K562 (cell line): ENCODE data around the gene POU3F3. TPM values are rescaled to one million over a fixed set of nuclear protein-coding genes. Genes with fewer than 3 reads are reported as not detected.

ENCODE experiments used
- ATAC-seq: fragments of 200-7000 bp; cut with Tn5 transposase; 3 replicates; pipeline ENCODE4 v1.9.1; 2020; ENCODE audit warnings: moderate library complexity
- BruUV-seq: library from RNA; stranded (reverse); fragments of 400-500 nt; replicated peaks from 2 replicates; lab custom pipeline; 2021; lab: Mats Ljungman, UMichigan
- CTCF ChIA-PET: fragments of 300-600 bp; formaldehyde crosslinking; extraction: SDS; loops from one replicate; lab custom pipeline; 2021; ENCODE audit warnings: low intra/inter-chr PET ratio; lab: Yijun Ruan, JAX
- POLR2A ChIA-PET: fragments of 300-600, 350-650 bp; sonication (Branson Sonifier 250); formaldehyde crosslinking; extraction: SDS; loops from one replicate; lab custom pipeline; 2021; ENCODE audit warnings: antibody characterized with exemption, inconsistent platforms; lab: Yijun Ruan, JAX
- DNase-seq, 4 experiments: peaks; one replicate each; pipeline versions ENCODE4 v3.0.0 to v3.0.0-alpha.2; 2011 to 2018; ENCODE audit warnings: low spot score in 3 of 4, mixed read lengths in 3 of 4; ENCODE audit errors: extremely low read depth in 1 of 4
- FAIRE-seq: peaks from 2 replicates; lab custom pipeline; 2011; peaks lifted over from hg19 to GRCh38; lab: Jason Lieb, UNC
- H2AFZ ChIP-seq: 2 replicates; pipeline ENCODE4 v1.6.0; 2011; ENCODE audit warnings: low read depth, low read length, control low read depth, inconsistent platforms
- H3K27ac ChIP-seq: fragments of 200-600 bp; 3 replicates; pipeline ENCODE4 v1.8.0; 2011; ENCODE audit warnings: low read depth, mild to moderate bottlenecking, control low read depth, inconsistent platforms, low read length, moderate library complexity, mixed read lengths; ENCODE audit errors: extremely low read depth
- H3K27me3 ChIP-seq, 2 experiments: fragments of 300-600 bp in 1 of 2; 2 replicates in 1 of 2; 3 replicates in 1 of 2; pipeline versions ENCODE4 v1.6.0 to v1.8.0; 2011; ENCODE audit warnings: inconsistent platforms in 2 of 2, low read length in 2 of 2, mild to moderate bottlenecking in 1 of 2, mixed read lengths in 1 of 2, moderate library complexity in 1 of 2; ENCODE audit not compliant: control insufficient read depth in 2 of 2, insufficient read depth in 2 of 2
- H3K36me3 ChIP-seq: fragments of 300-600 bp; 3 replicates; pipeline ENCODE4 v1.8.0; 2011; ENCODE audit warnings: mild to moderate bottlenecking, low read length, inconsistent platforms; ENCODE audit not compliant: control insufficient read depth, insufficient read depth
- H3K4me1 ChIP-seq, 2 experiments: fragments of 200-600 bp in 1 of 2; replicated peaks in 1 of 2; 2 replicates in 1 of 2; 3 replicates in 1 of 2; pipeline versions ENCODE4 v1.5.1 to v1.8.0; 2011; ENCODE audit warnings: inconsistent platforms in 2 of 2, low read length in 2 of 2, mild to moderate bottlenecking in 1 of 2, mixed read lengths in 1 of 2, moderate library complexity in 1 of 2; ENCODE audit not compliant: control insufficient read depth in 2 of 2, insufficient read depth in 2 of 2
- H3K4me2 ChIP-seq: 2 replicates; pipeline ENCODE4 v1.6.1; 2011; ENCODE audit warnings: low read length, control low read depth, inconsistent platforms, mixed read lengths; ENCODE audit not compliant: insufficient read depth
- H3K4me3 ChIP-seq: fragments of 200-600 bp; sonication (generic), shearing (Covaris generic); 2 replicates; pipeline ENCODE4 v1.5.1; 2016; ENCODE audit warnings: control low read depth, inconsistent platforms
- H3K79me2 ChIP-seq: fragments of 200-600 bp; 3 replicates; pipeline ENCODE4 v1.8.0; 2011; ENCODE audit warnings: low read length, inconsistent platforms; ENCODE audit not compliant: control insufficient read depth, insufficient read depth
- H3K9ac ChIP-seq, 2 experiments: 2 replicates each; pipeline versions ENCODE4 v1.6.0 to v1.6.1; 2011; ENCODE audit warnings: low read depth in 2 of 2, low read length in 2 of 2, control low read depth in 1 of 2, inconsistent platforms in 1 of 2, mild to moderate bottlenecking in 1 of 2, mixed read lengths in 1 of 2; ENCODE audit not compliant: insufficient read depth in 1 of 2
- H3K9me1 ChIP-seq: one replicate; pipeline ENCODE4 v1.6.0; 2011; ENCODE audit warnings: inconsistent platforms, mild to moderate bottlenecking, low read length, moderate library complexity; ENCODE audit not compliant: control insufficient read depth, insufficient read depth
- H3K9me3 ChIP-seq: replicated peaks from 2 replicates; pipeline ENCODE4 v1.5.1; 2011; ENCODE audit warnings: low read depth, low read length, inconsistent platforms; ENCODE audit not compliant: control insufficient read depth, insufficient read depth
- H4K20me1 ChIP-seq: replicated peaks from 2 replicates; pipeline ENCODE4 v1.6.1; 2011; ENCODE audit warnings: low read length, inconsistent platforms, mixed read lengths; ENCODE audit not compliant: control insufficient read depth, insufficient read depth
- ATF4 ChIP-seq: fragments of 450-650 bp; formaldehyde crosslinking; IDR thresholded peaks from 2 replicates; pipeline ENCODE4 v1.4.0; 2022; ENCODE audit warnings: mild to moderate bottlenecking, moderate library complexity
- BDP1 ChIP-seq: IDR thresholded peaks from 3 replicates; pipeline ENCODE4 v1.6.1; 2011; ENCODE audit not compliant: insufficient read length, insufficient read depth
- BRF2 ChIP-seq: IDR thresholded peaks from 3 replicates; pipeline ENCODE4 v1.6.1; 2011; ENCODE audit warnings: borderline replicate concordance, mild to moderate bottlenecking; ENCODE audit not compliant: insufficient read length, insufficient read depth
- CBFA2T3 ChIP-seq: fragments of 450-650 bp; IDR thresholded peaks from 2 replicates; pipeline ENCODE4 v1.6.1; 2017
- CCAR2 ChIP-seq: fragments of 200-400 bp; formaldehyde crosslinking; IDR thresholded peaks from 2 replicates; pipeline ENCODE4 v1.6.1; 2017; ENCODE audit warnings: mild to moderate bottlenecking, low read depth, low read length
- CREB1 ChIP-seq, 2 experiments: sonication (generic) in 1 of 2; formaldehyde crosslinking in 1 of 2; IDR thresholded peaks; 2 replicates each; pipeline versions ENCODE4 v1.6.1 to v1.8.0; 2012 to 2022; ENCODE audit warnings: inconsistent platforms in 1 of 2, mild to moderate bottlenecking in 1 of 2, missing genetic modification reagents in 1 of 2, moderate library complexity in 1 of 2
- E2F4 ChIP-seq: sonication (generic); formaldehyde crosslinking; IDR thresholded peaks from 2 replicates; pipeline ENCODE4 v1.8.0; 2022; ENCODE audit warnings: mild to moderate bottlenecking, low read depth, missing genetic modification reagents
- GATA2 ChIP-seq: sonication (generic); formaldehyde crosslinking; IDR thresholded peaks from 2 replicates; pipeline ENCODE4 v1.4.0; 2020; ENCODE audit warnings: mild to moderate bottlenecking, missing genetic modification reagents
- IRF2 ChIP-seq: sonication (generic); formaldehyde crosslinking; IDR thresholded peaks from 2 replicates; pipeline ENCODE4 v1.8.1; 2022; ENCODE audit warnings: mild to moderate bottlenecking, missing genetic modification reagents
- KDM4B ChIP-seq, 2 experiments: fragments of 450-650 bp in 1 of 2; sonication (generic) in 1 of 2; IDR thresholded peaks; 2 replicates each; pipeline ENCODE4 v1.6.1; 2016 to 2017; ENCODE audit warnings: borderline replicate concordance in 2 of 2, antibody characterized with exemption in 1 of 2, low read depth in 1 of 2, mild to moderate bottlenecking in 1 of 2
- L3MBTL2 ChIP-seq: fragments of 450-650 bp; IDR thresholded peaks from 2 replicates; pipeline ENCODE4 v1.6.1; 2016; ENCODE audit warnings: mild to moderate bottlenecking, moderate library complexity
- NFE2L1 ChIP-seq: fragments of 450-650 bp; IDR thresholded peaks from 2 replicates; pipeline ENCODE4 v1.6.1; 2016; ENCODE audit warnings: missing genetic modification characterization, low read depth, mild to moderate bottlenecking, missing compliant biosample characterization, moderate library complexity, borderline replicate concordance
- NR1H2 ChIP-seq: sonication (generic); formaldehyde crosslinking; IDR thresholded peaks from 2 replicates; pipeline ENCODE4 v1.4.0; 2020; ENCODE audit warnings: mild to moderate bottlenecking, missing genetic modification reagents
- SAFB ChIP-seq: fragments of 200-400 bp; formaldehyde crosslinking; IDR thresholded peaks from 2 replicates; pipeline ENCODE4 v1.6.1; 2017; ENCODE audit warnings: low read depth, low read length, borderline replicate concordance
- SRSF1 ChIP-seq: fragments of 200-400 bp; formaldehyde crosslinking; IDR thresholded peaks from 2 replicates; pipeline ENCODE4 v1.6.1; 2017; ENCODE audit warnings: mild to moderate bottlenecking, low read depth, low read length, moderate library complexity
- ZNF280A ChIP-seq: fragments of 450-650 bp; IDR thresholded peaks from 2 replicates; pipeline ENCODE4 v1.6.1; 2018; ENCODE audit warnings: mild to moderate bottlenecking, low read depth; ENCODE audit not compliant: partially characterized antibody
- ZNF561 ChIP-seq: fragments of 450-650 bp; formaldehyde crosslinking; conservative IDR thresholded peaks from 2 replicates; pipeline ENCODE4 v1.4.0; 2020; ENCODE audit warnings: mild to moderate bottlenecking, moderate library complexity
- WGBS: fragments of 100-300 bp; shearing (Covaris generic); methylation state at CpG from one replicate; pipeline ENCODE4 v1.1.6; 2016; ENCODE audit warnings: low coverage, mixed read lengths; ENCODE audit not compliant: insufficient coverage; ENCODE audit errors: missing lambda C conversion rate; 5-methylcytosine and 5-hydroxymethylcytosine counted together
- in situ Hi-C: fragments of 300-500 bp; cut with MboI; formaldehyde crosslinking; loops from 4 replicates; pipeline ENCODE4 v1.15.0; 2018; ENCODE audit warnings: inconsistent platforms, mixed read lengths
- intact Hi-C: fragments of 100-400 bp; cut with micrococcal nuclease; formaldehyde crosslinking; loops from 2 replicates; pipeline ENCODE4 v1.14.2; 2022
- polyA plus RNA-seq, 8 experiments: library from polyadenylated mRNA; depleted of rRNA in 4 of 8; stranded (reverse) in 5 of 8; unstranded in 3 of 8; fragments of >200 nt; fragmentation: Nextera tagmentation in 2 of 8; fragmentation: Illumina TruSeq in 1 of 8; extraction: Ambion mirVana in 2 of 8; extraction: Trizol in 1 of 8; gene quantifications; 2 replicates each; pipeline versions ENCODE4 v1.2.1 to v1.2.3, GENCODE V29; 2011 to 2014; ENCODE audit warnings: inconsistent platforms in 1 of 8, missing spikeins in 1 of 8
- total RNA-seq, 7 experiments: library from RNA; depleted of rRNA in 6 of 7; stranded (reverse); fragments of >200 nt in 6 of 7; fragmentation: Illumina TruSeq in 2 of 7; extraction: Trizol in 2 of 7; gene quantifications; 2 replicates each; pipeline versions ENCODE4 v1.2.1 to v1.2.3, GENCODE V29; 2011 to 2021; ENCODE audit warnings: low replicate concordance in 1 of 7

Gene POU3F3
- total and polyA plus RNA-seq, 9 of the 15 experiments (the other 6 are each of a cell fraction or from before 2014, with no cell fraction given) = not detected

GRCh38 chr2:104831742-104832141 is 22.2 kb upstream of the POU3F3 start:
- no peak for ATAC-seq
- Histone ChIP-seq H3K27ac (no peak overlapping the region), H3K9me1 (no peaks in the 10 kb centered on the region), H2AFZ (no peak overlapping the region), H3K9me3 (no peaks in the 10 kb centered on the region), H3K36me3 (no peaks in the 10 kb centered on the region), H3K9ac (no peak overlapping the region), H4K20me1 (no peaks in the 10 kb centered on the region), H3K4me3 (no peak overlapping the region), H3K79me2 (no peaks in the 10 kb centered on the region), H3K4me2 (no peak overlapping the region), H3K4me1 (no peaks in the 10 kb centered on the region), H3K27me3 (no peaks in the 10 kb centered on the region)
- FAIRE-seq = no peak
- no TSS peak for BruUV-seq
- no peak for DNase-seq
- in situ Hi-C loops = no loop called here
- POLR2A ChIA-PET = no interaction called here
- 5% methylated on average over 1 of the region's 1 CpG for WGBS
- CTCF ChIA-PET = no interaction called here
- intact Hi-C loops = no loop called here
- no peak for TF ChIP-seq CBFA2T3
- no peak for TF ChIP-seq GATA2 (CRISPR knock-in tag)
- no peak for TF ChIP-seq SRSF1
- TF ChIP-seq IRF2 = no peak
- TF ChIP-seq E2F4 (CRISPR knock-in tag) = no peak
- TF ChIP-seq NR1H2 = no peak
- no peak for TF ChIP-seq BRF2
- TF ChIP-seq ATF4 (CRISPR knock-in tag) = no peak
- TF ChIP-seq ZNF561 (CRISPR knock-in tag) = no peak
- no peak for TF ChIP-seq ZNF280A
- no peak for TF ChIP-seq BDP1
- no peak for TF ChIP-seq SAFB
- TF ChIP-seq NFE2L1 (tag) = no peak
- TF ChIP-seq KDM4B (IDR thresholded peaks at IDR 0.05; ENCODE audit: borderline replicate concordance in 2 of 2, low read depth in 1 of 2) = no peak
- TF ChIP-seq CCAR2 = no peak
- TF ChIP-seq L3MBTL2 = no peak
- no peak for TF ChIP-seq CREB1 (IDR thresholded peaks at IDR 0.05)
- TF ChIP-seq CREB1 (CRISPR knock-in tag; IDR thresholded peaks at IDR 0.05) = no peak
